ENCODE measurements around the gene EPC1. TPM values are rescaled to one million over a fixed set of nuclear protein-coding genes. Genes with fewer than 3 reads are reported as not detected.

The EPC1 gene
- total and polyA plus RNA-seq, 9 of the 15 experiments (the other 6 are each of a cell fraction or from before 2014, with no cell fraction given), result 7.0 to 43.6 (median 16.1) TPM

GRCh38 chr10:32314588-32314987, 32.4 kb downstream of the EPC1 start:
- no peak overlapping the region for H3K27ac ChIP-seq (ENCODE audit: extremely low read depth, low read depth, low read length)
- in situ Hi-C loops (cut with MboI), result no loop called here
- no peak overlapping the region for H2AFZ ChIP-seq (ENCODE audit: low read depth, low read length)
- BruUV-seq (replicated peaks), result no TSS peak
- intact Hi-C loops (cut with micrococcal nuclease), result no loop called here
- ATAC-seq (no peak), FAIRE-seq (no peak), DNase-seq (ENCODE audit: extremely low read depth in 1 of 4, low spot score in 3 of 4) (no peak)
- no peaks in the 10 kb centered on the region for H3K9me1 ChIP-seq (ENCODE audit: control insufficient read depth, insufficient read depth, low read length)
- H3K79me2 ChIP-seq (ENCODE audit: control insufficient read depth, insufficient read depth, low read length), result peaks cover 93% of the 10 kb centered on the region
- peaks cover 6% of the 10 kb centered on the region; the same call in 1 of the 3 replicates for H3K36me3 ChIP-seq (ENCODE audit: control insufficient read depth, insufficient read depth, low read length)
- no peak overlapping the region for H3K4me2 ChIP-seq (ENCODE audit: insufficient read depth, low read length)
- H3K4me3 ChIP-seq, result no peak overlapping the region
- 84% methylated on average over 2 of the region's 2 CpGs for WGBS (ENCODE audit: insufficient coverage, low coverage, missing lambda C conversion rate)
- no peaks in the 10 kb centered on the region for H3K9me3 ChIP-seq (replicated peaks; ENCODE audit: control insufficient read depth, insufficient read depth, low read depth, low read length)
- CTCF ChIA-PET (ENCODE audit: low intra/inter-chr PET ratio), result no interaction called here
- H4K20me1 ChIP-seq (replicated peaks; ENCODE audit: control insufficient read depth, insufficient read depth, low read length), result peaks cover 13% of the 10 kb centered on the region; the same call in 1 of the 2 replicates
- POLR2A ChIA-PET, result interaction anchor here (0.6 to 2.1 kb wide), 2 partner anchors 10 to 29 kb away, joined by 4 to 9 read pairs; no protein-coding TSS in a partner anchor
- no peaks in the 10 kb centered on the region for H3K27me3 ChIP-seq (ENCODE audit: control insufficient read depth in 2 of 2, insufficient read depth in 2 of 2, low read length in 2 of 2)
- TF ChIP-seq IFI16 (CRISPR knock-in tag; IDR thresholded peaks at IDR 0.05) (no peak), HDAC1 (IDR thresholded peaks at IDR 0.05) (no peak), PHF8 (IDR thresholded peaks at IDR 0.05; ENCODE audit: borderline replicate concordance, low read length) (no peak), ZNF584 (CRISPR knock-in tag; IDR thresholded peaks at IDR 0.05; ENCODE audit: low read depth) (no peak), RERE (CRISPR knock-in tag; IDR thresholded peaks at IDR 0.05; ENCODE audit: borderline replicate concordance) (no peak), ZNF133 (CRISPR knock-in tag; IDR thresholded peaks at IDR 0.05) (no peak), HDAC6 (IDR thresholded peaks at IDR 0.05; ENCODE audit: low read depth, low read length) (no peak), ETV5 (CRISPR knock-in tag; IDR thresholded peaks at IDR 0.05; ENCODE audit: low read depth) (no peak), CBX3 (IDR thresholded peaks at IDR 0.05; ENCODE audit: borderline replicate concordance in 1 of 2, low read length in 2 of 2) (no peak)
- H3K9ac ChIP-seq (ENCODE audit: insufficient read depth in 1 of 2, low read depth in 2 of 2, low read length in 2 of 2), result no peak overlapping the region
- H3K4me1 ChIP-seq (replicated peaks in 1 of 2; ENCODE audit: control insufficient read depth in 2 of 2, insufficient read depth in 2 of 2, low read length in 2 of 2), result no peaks in the 10 kb centered on the region

All from K562 (cell line).